VCaP (cell line): ENCODE measurements around the gene BPIFB6.

Experiments
- H3K27ac ChIP-seq: fragments of 450-650 bp; 2 replicates; pipeline ENCODE4 v1.5.1; 2017
- CTCF ChIP-seq: fragments of 450-650 bp; conservative IDR thresholded peaks from 2 replicates; pipeline ENCODE4 v1.5.1; 2017; ENCODE audit warnings: mild to moderate bottlenecking, moderate library complexity

The BPIFB6 gene

GRCh38 chr20:33019465-33020277 is 11.8 kb upstream of the BPIFB6 start:
- no peak for TF ChIP-seq CTCF
- H3K27ac ChIP-seq, result no peak overlapping the region

- no peak for TF ChIP-seq CTCF
- H3K27ac ChIP-seq, result no peak overlapping the region
Observed at GRCh38 chr20:33020278-33021161, 10.9 kb upstream of the BPIFB6 start.

- no peak overlapping the region for H3K27ac ChIP-seq
- TF ChIP-seq CTCF, result no peak
Observed at GRCh38 chr20:33021879-33022278, 9.6 kb upstream of the BPIFB6 start.

GRCh38 chr20:33022289-33022688 is 9.2 kb upstream of the BPIFB6 start:
- H3K27ac ChIP-seq, result no peak overlapping the region
- no peak for TF ChIP-seq CTCF

GRCh38 chr20:33022694-33023438 is 8.6 kb upstream of the BPIFB6 start:
- no peak overlapping the region for H3K27ac ChIP-seq
- TF ChIP-seq CTCF, result no peak

- H3K27ac ChIP-seq, result no peak overlapping the region
- TF ChIP-seq CTCF, result no peak
Observed at GRCh38 chr20:33023439-33024242, 7.8 kb upstream of the BPIFB6 start.
